ENCODE results near the gene CASP8.

Gene CASP8

GRCh38 chr2:201242571-201243277, 17.6 kb upstream of the CASP8 start:
- DNase-seq (ENCODE audit: low read depth in 2 of 2): no peak

GRCh38 chr2:201244829-201245228, 15.5 kb upstream of the CASP8 start:
- no peak for DNase-seq (ENCODE audit: low read depth in 2 of 2)

- no peak for DNase-seq (ENCODE audit: low read depth in 2 of 2)
Observed at GRCh38 chr2:201246280-201246679, 14.1 kb upstream of the CASP8 start.

- no peak for DNase-seq (ENCODE audit: low read depth in 2 of 2)
Observed at GRCh38 chr2:201248288-201248844, 12.0 kb upstream of the CASP8 start.

GRCh38 chr2:201249889-201250288, 10.4 kb upstream of the CASP8 start:
- DNase-seq (ENCODE audit: low read depth in 2 of 2): no peak

GRCh38 chr2:201250741-201251140, 9.6 kb upstream of the CASP8 start:
- DNase-seq (ENCODE audit: low read depth in 2 of 2): no peak

- no peak for DNase-seq (ENCODE audit: low read depth in 2 of 2)
Observed at GRCh38 chr2:201254081-201254730, 6.1 kb upstream of the CASP8 start.

GRCh38 chr2:201255408-201256033, 4.8 kb upstream of the CASP8 start:
- no peak for DNase-seq (ENCODE audit: low read depth in 2 of 2)

GRCh38 chr2:201256082-201256481, 4.3 kb upstream of the CASP8 start:
- no peak for DNase-seq (ENCODE audit: low read depth in 2 of 2)

GRCh38 chr2:201257381-201257955, 2.9 kb upstream of the CASP8 start:
- DNase-seq (ENCODE audit: low read depth in 2 of 2): no peak

GRCh38 chr2:201257956-201258665, 2.2 kb upstream of the CASP8 start:
- DNase-seq (ENCODE audit: low read depth in 2 of 2): peak; percentile 81 to 87

- DNase-seq (ENCODE audit: low read depth in 2 of 2): no peak
Observed at GRCh38 chr2:201258666-201259615, 1.4 kb upstream of the CASP8 start.

GRCh38 chr2:201261471-201261870, 1.1 kb downstream of the CASP8 start:
- peak in 1 of 2 donors; percentile 37 for DNase-seq (ENCODE audit: low read depth in 2 of 2)

- no peak for DNase-seq (ENCODE audit: low read depth in 2 of 2)
Observed at GRCh38 chr2:201261906-201262305, 1.6 kb downstream of the CASP8 start.

- DNase-seq (ENCODE audit: low read depth in 2 of 2): no peak
Observed at GRCh38 chr2:201262718-201263117, 2.4 kb downstream of the CASP8 start.

GRCh38 chr2:201263779-201264178, 3.4 kb downstream of the CASP8 start:
- DNase-seq (ENCODE audit: low read depth in 2 of 2): no peak

GRCh38 chr2:201264472-201265173, 4.3 kb downstream of the CASP8 start:
- no peak for DNase-seq (ENCODE audit: low read depth in 2 of 2)

- DNase-seq (ENCODE audit: low read depth in 2 of 2): no peak
Observed at GRCh38 chr2:201266629-201267028, 6.3 kb downstream of the CASP8 start.

GRCh38 chr2:201267278-201268030, 7.1 kb downstream of the CASP8 start:
- no peak for DNase-seq (ENCODE audit: low read depth in 2 of 2)

Measured in stimulated activated CD4-positive, alpha-beta T cell treated with anti-CD3 and anti-CD28 coated beads, Interleukin-4, amount 100 ng/mL, for 48 hours (primary cell).